H9 (cell line): Measurements from ENCODE around the gene CCDC192. TPM values are rescaled to one million over a fixed set of nuclear protein-coding genes. Genes with fewer than 3 reads are reported as not detected.

Source experiments
- DNase-seq: peaks from one replicate; pipeline ENCODE4 v3.0.0-alpha.2; 2017
- H2AFZ ChIP-seq: one replicate; pipeline ENCODE4 v1.6.1; 2013; ENCODE audit warnings: mild to moderate bottlenecking, low read length, control low read depth, moderate library complexity
- H2AK5ac ChIP-seq: 2 replicates; pipeline ENCODE4 v1.6.1; 2013; ENCODE audit warnings: low read length, control low read depth, mixed read lengths; ENCODE audit not compliant: insufficient read length
- H2BK120ac ChIP-seq: one replicate; pipeline ENCODE4 v1.6.1; 2013; ENCODE audit warnings: low read depth, mild to moderate bottlenecking, low read length, control low read depth, inconsistent platforms; ENCODE audit not compliant: poor library complexity, severe bottlenecking
- H2BK12ac ChIP-seq: 2 replicates; pipeline ENCODE4 v1.6.1; 2013; ENCODE audit warnings: low read length, control low read depth, mixed read lengths, low read depth; ENCODE audit not compliant: insufficient read length
- H2BK15ac ChIP-seq: 2 replicates; pipeline ENCODE4 v1.6.1; 2013; ENCODE audit warnings: low read depth, low read length, control low read depth
- H2BK20ac ChIP-seq: one replicate; pipeline ENCODE4 v1.6.1; 2013; ENCODE audit warnings: low read depth, mild to moderate bottlenecking, low read length, control low read depth, inconsistent platforms; ENCODE audit not compliant: poor library complexity, severe bottlenecking
- H2BK5ac ChIP-seq: 2 replicates; pipeline ENCODE4 v1.6.1; 2013; ENCODE audit warnings: low read length, control low read depth, mixed read lengths; ENCODE audit not compliant: insufficient read length
- H3K14ac ChIP-seq: 2 replicates; pipeline ENCODE4 v1.6.1; 2013; ENCODE audit warnings: low read length, control low read depth; ENCODE audit not compliant: insufficient read depth
- H3K18ac ChIP-seq: 2 replicates; pipeline ENCODE4 v1.6.1; 2013; ENCODE audit warnings: low read depth, mild to moderate bottlenecking, mixed read lengths, low read length, control low read depth; ENCODE audit not compliant: insufficient read length
- H3K23ac ChIP-seq: 2 replicates; pipeline ENCODE4 v1.6.1; 2013; ENCODE audit warnings: low read length, control low read depth, mixed read lengths, low read depth; ENCODE audit not compliant: insufficient read length
- H3K23me2 ChIP-seq: 2 replicates; pipeline ENCODE4 v1.6.1; 2013; ENCODE audit warnings: low read depth, mild to moderate bottlenecking, mixed read lengths, low read length, control low read depth; ENCODE audit not compliant: insufficient read length, poor library complexity, severe bottlenecking
- H3K27ac ChIP-seq: 2 replicates; pipeline ENCODE4 v1.5.1; 2013; ENCODE audit warnings: low read length, control low read depth, mixed read lengths, low read depth; ENCODE audit not compliant: insufficient read length
- H3K27me3 ChIP-seq: 2 replicates; pipeline ENCODE4 v1.6.1; 2013; ENCODE audit warnings: low read length, control low read depth, inconsistent platforms; ENCODE audit not compliant: insufficient read depth
- H3K4ac ChIP-seq: 2 replicates; pipeline ENCODE4 v1.6.1; 2013; ENCODE audit warnings: low read depth, mild to moderate bottlenecking, control low read depth, inconsistent platforms, low read length, moderate library complexity
- H3K4me1 ChIP-seq: 2 replicates; pipeline ENCODE4 v1.6.1; 2013; ENCODE audit warnings: low read length, control low read depth, inconsistent platforms; ENCODE audit not compliant: insufficient read depth
- H3K4me2 ChIP-seq: 2 replicates; pipeline ENCODE4 v1.6.1; 2013; ENCODE audit warnings: low read length, control low read depth, mixed read lengths; ENCODE audit not compliant: insufficient read length, insufficient read depth
- H3K56ac ChIP-seq: 2 replicates; pipeline ENCODE4 v1.6.1; 2013; ENCODE audit warnings: low read depth, mild to moderate bottlenecking, mixed read lengths, low read length, control low read depth; ENCODE audit not compliant: insufficient read length
- H3K79me1 ChIP-seq: 2 replicates; pipeline ENCODE4 v1.6.1; 2013; ENCODE audit warnings: low read depth, mild to moderate bottlenecking, moderate library complexity, low read length, control low read depth, inconsistent platforms; ENCODE audit not compliant: insufficient read depth, poor library complexity, severe bottlenecking
- H3K79me2 ChIP-seq: 2 replicates; pipeline ENCODE4 v1.6.1; 2013; ENCODE audit warnings: low read length, control low read depth, inconsistent platforms; ENCODE audit not compliant: insufficient read depth
- H3K9ac ChIP-seq: 2 replicates; pipeline ENCODE4 v1.6.1; 2013; ENCODE audit warnings: low read length, control low read depth, mixed read lengths; ENCODE audit not compliant: insufficient read length; ENCODE audit errors: extremely low read depth
- H3K9me3 ChIP-seq: one replicate; pipeline ENCODE4 v1.6.1; 2013; ENCODE audit warnings: low read depth, low read length, inconsistent platforms; ENCODE audit not compliant: control insufficient read depth
- H3T11ph ChIP-seq: one replicate; pipeline ENCODE4 v1.6.1; 2013; ENCODE audit warnings: mild to moderate bottlenecking, low read length, control low read depth, inconsistent platforms
- H4K20me1 ChIP-seq: one replicate; pipeline ENCODE4 v1.6.1; 2013; ENCODE audit not compliant: control insufficient read depth, insufficient read length, insufficient read depth
- H4K5ac ChIP-seq: 2 replicates; pipeline ENCODE4 v1.6.1; 2013; ENCODE audit warnings: low read depth, mild to moderate bottlenecking, mixed read lengths, low read length, control low read depth; ENCODE audit not compliant: insufficient read length
- H4K8ac ChIP-seq: replicated peaks from 2 replicates; pipeline ENCODE4 v1.6.1; 2013; ENCODE audit warnings: low read length, control low read depth, mixed read lengths, low read depth; ENCODE audit not compliant: insufficient read length
- H4K91ac ChIP-seq: 2 replicates; pipeline ENCODE4 v1.6.1; 2013; ENCODE audit warnings: low read depth, mild to moderate bottlenecking, moderate library complexity, mixed read lengths, low read length, control low read depth; ENCODE audit not compliant: insufficient read length
- H3K27ac Mint-ChIP-seq, 3 experiments: 2 replicates in 2 of 3; 3 replicates in 1 of 3; pipeline ENCODE4 v1.8.0; 2020 to 2021; ENCODE audit warnings: mixed read lengths in 3 of 3, mild to moderate bottlenecking in 1 of 3, moderate library complexity in 1 of 3
- H3K27me3 Mint-ChIP-seq: 2 replicates; pipeline ENCODE4 v1.8.0; 2021; ENCODE audit warnings: low read depth, mild to moderate bottlenecking, moderate library complexity, mixed read lengths
- H3K36me3 Mint-ChIP-seq, 3 experiments: 2 replicates in 2 of 3; 3 replicates in 1 of 3; pipeline ENCODE4 v1.8.0; 2020 to 2021; ENCODE audit warnings: low read depth in 3 of 3, mixed read lengths in 3 of 3; ENCODE audit not compliant: insufficient read depth in 1 of 3
- H3K4me1 Mint-ChIP-seq, 2 experiments: 2 replicates each; pipeline ENCODE4 v1.8.0; 2020; ENCODE audit warnings: mixed read lengths in 2 of 2
- H3K4me3 Mint-ChIP-seq, 2 experiments: 2 replicates in 1 of 2; 3 replicates in 1 of 2; pipeline ENCODE4 v1.8.0; 2020 to 2021; ENCODE audit warnings: mild to moderate bottlenecking in 2 of 2, mixed read lengths in 2 of 2, moderate library complexity in 1 of 2
- H3K9me3 Mint-ChIP-seq, 2 experiments: 2 replicates in 1 of 2; 3 replicates in 1 of 2; pipeline ENCODE4 v1.8.0; 2020; ENCODE audit warnings: mild to moderate bottlenecking in 2 of 2, mixed read lengths in 2 of 2, moderate library complexity in 1 of 2
- CTCF ChIP-seq: fragments of 200-600 bp; sonication (generic); conservative IDR thresholded peaks from 3 replicates; pipeline ENCODE4 v1.8.0; 2021; ENCODE audit warnings: antibody characterized with exemption, mild to moderate bottlenecking
- WGBS: extraction: QIAGEN DNeasy Blood & Tissue Kit; methylation state at CpG from one replicate; pipeline ENCODE4 v1.1.7; 2013; ENCODE audit warnings: missing lambda C conversion rate, low lambda C conversion rate, mixed read lengths; ENCODE audit not compliant: insufficient read length; ENCODE audit errors: extremely low coverage; 5-methylcytosine and 5-hydroxymethylcytosine counted together
- total RNA-seq: library from RNA; stranded (reverse); gene quantifications from 2 replicates; pipeline ENCODE4 v1.2.1, GENCODE V29; 2021

CCDC192 gene
- total RNA-seq, 1 experiment from 2014 or later = not detected

GRCh38 chr5:127827451-127827850 lies 124.3 kb downstream of the CCDC192 start:
- Histone ChIP-seq H2BK5ac (no peak overlapping the region), H3K23me2 (no peaks in the 10 kb centered on the region), H3K14ac (no peak overlapping the region), H3T11ph (no peak overlapping the region), H3K56ac (no peak overlapping the region), H4K20me1 (no peaks in the 10 kb centered on the region), H4K5ac (no peak overlapping the region), H3K79me2 (no peaks in the 10 kb centered on the region), H3K18ac (no peak overlapping the region), H3K9me3 (no peaks in the 10 kb centered on the region), H3K79me1 (no peaks in the 10 kb centered on the region), H3K4ac (no peak overlapping the region), H2BK20ac (no peak overlapping the region), H2AFZ (no peak overlapping the region), H2AK5ac (no peak overlapping the region), H3K4me1 (no peaks in the 10 kb centered on the region), H3K27me3 (no peaks in the 10 kb centered on the region), H4K91ac (no peak overlapping the region), H3K4me2 (no peak overlapping the region), H3K9ac (no peak overlapping the region), H3K23ac (no peak overlapping the region), H4K8ac (no peak overlapping the region), H2BK12ac (no peak overlapping the region), H2BK15ac (no peak overlapping the region), H3K27ac (no peak overlapping the region), H2BK120ac (no peak overlapping the region)
- H3K4me1 Mint-ChIP-seq = no peaks in the 10 kb centered on the region
- H3K36me3 Mint-ChIP-seq = no peaks in the 10 kb centered on the region
- no peak overlapping the region for H3K4me3 Mint-ChIP-seq
- H3K9me3 Mint-ChIP-seq = no peaks in the 10 kb centered on the region
- WGBS = no CpG with 5 or more reads among the region's 6 CpGs
- no peak overlapping the region for H3K27ac Mint-ChIP-seq
- DNase-seq = no peak
- H3K27me3 Mint-ChIP-seq = no peaks in the 10 kb centered on the region
- no peak for TF ChIP-seq CTCF
